VCaP (cell line): ENCODE data around the gene TBC1D22A.

Experiments used
- H3K27ac ChIP-seq: fragments of 450-650 bp; 2 replicates; pipeline ENCODE4 v1.5.1; 2017
- TF ChIP-seq, protein P1 (sequence below): fragments of 450-650 bp; conservative IDR thresholded peaks from 2 replicates; pipeline ENCODE4 v1.5.1; 2017; ENCODE audit warnings: mild to moderate bottlenecking, moderate library complexity

Gene TBC1D22A

DNA sequence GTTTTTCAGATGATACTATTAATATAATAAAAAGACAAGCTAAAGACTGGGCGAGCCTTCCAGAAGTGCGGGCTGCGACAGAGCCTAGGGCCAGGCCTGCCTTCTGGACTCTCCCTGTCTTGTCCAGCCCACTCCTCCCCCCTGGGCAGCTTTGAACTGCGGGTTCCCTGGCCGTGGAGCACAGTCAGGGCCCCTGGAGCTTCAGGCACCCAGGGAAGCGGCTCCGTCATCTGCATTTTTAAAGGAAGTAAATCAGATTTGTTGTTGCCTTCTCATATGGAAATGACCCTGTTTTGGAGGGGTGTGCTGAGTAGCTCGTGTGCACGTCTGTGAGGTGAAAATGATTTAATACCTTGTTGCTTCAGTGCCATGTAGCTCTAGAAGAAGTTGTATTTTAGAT, 265.3 kb downstream of the TBC1D22A start:
- no peak overlapping the region for H3K27ac ChIP-seq
- TF ChIP-seq, protein P1, sequence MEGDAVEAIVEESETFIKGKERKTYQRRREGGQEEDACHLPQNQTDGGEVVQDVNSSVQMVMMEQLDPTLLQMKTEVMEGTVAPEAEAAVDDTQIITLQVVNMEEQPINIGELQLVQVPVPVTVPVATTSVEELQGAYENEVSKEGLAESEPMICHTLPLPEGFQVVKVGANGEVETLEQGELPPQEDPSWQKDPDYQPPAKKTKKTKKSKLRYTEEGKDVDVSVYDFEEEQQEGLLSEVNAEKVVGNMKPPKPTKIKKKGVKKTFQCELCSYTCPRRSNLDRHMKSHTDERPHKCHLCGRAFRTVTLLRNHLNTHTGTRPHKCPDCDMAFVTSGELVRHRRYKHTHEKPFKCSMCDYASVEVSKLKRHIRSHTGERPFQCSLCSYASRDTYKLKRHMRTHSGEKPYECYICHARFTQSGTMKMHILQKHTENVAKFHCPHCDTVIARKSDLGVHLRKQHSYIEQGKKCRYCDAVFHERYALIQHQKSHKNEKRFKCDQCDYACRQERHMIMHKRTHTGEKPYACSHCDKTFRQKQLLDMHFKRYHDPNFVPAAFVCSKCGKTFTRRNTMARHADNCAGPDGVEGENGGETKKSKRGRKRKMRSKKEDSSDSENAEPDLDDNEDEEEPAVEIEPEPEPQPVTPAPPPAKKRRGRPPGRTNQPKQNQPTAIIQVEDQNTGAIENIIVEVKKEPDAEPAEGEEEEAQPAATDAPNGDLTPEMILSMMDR = no peak

DNA sequence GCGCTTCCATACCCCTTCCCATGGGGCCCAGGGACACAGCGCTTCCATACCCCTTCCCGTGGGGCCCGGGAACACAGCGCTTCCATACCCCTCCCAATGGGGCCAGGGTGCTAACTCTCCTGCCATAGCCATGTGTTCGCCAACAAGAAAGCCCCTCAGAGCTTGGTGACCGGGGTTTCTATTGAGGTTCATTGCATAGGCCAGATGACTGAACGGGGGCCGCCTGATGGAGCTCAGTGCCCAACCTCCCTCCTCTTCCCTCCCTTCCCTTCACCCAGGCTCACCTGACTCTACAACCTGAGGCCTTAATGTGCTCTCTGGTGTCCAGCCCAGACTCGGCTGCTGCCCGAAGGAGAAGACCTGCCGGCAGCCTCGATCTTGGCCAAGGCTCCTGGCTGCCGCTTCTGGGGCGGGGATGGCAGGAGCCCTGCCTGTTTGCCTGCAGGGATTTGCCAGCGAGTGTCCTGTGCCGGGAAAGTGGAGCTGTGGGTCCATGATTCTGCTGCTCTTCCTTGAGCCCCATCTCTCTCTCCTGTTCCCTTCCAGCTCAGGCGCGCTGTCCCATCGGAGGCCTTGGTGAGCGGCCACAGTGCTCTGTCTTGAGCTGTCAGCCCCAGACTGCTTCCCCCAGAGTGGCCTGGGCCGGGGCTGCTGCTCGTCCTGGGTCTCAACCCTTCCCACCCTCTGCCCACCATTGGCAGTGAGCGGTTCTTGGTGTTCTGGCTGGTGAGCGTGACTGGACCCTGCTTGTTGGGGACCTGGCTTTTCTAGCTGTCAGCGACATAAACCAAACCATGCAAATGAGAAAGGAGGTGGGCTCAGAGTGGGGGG, 267.0 kb downstream of the TBC1D22A start:
- TF ChIP-seq, protein P1 = no peak
- no peak overlapping the region for H3K27ac ChIP-seq

DNA sequence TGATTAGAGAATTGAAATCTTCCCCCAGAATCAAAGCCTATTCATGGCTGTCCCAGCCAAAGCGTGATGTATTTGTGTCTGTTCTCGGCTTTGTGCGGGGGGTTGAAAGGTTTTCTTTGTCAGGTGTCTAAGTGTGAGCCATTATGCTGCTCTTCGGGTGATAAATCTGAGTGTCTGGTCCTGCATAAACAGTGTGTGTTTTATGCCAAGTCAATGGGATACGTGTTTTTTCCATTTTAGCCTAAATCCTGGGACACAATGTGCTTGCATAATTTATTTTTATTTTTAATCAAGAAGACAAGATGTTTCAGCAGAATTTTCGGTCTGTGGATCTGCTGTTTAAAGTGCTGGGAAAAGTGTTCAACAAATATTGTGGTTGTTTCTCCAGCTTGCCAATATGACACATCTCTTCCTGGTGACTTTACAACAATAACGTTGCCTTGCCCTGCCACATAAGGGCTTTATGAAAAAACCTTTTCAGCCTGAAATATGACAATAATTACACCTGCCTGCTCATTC, 267.8 kb downstream of the TBC1D22A start:
- no peak overlapping the region for H3K27ac ChIP-seq
- TF ChIP-seq, protein P1 = no peak

DNA sequence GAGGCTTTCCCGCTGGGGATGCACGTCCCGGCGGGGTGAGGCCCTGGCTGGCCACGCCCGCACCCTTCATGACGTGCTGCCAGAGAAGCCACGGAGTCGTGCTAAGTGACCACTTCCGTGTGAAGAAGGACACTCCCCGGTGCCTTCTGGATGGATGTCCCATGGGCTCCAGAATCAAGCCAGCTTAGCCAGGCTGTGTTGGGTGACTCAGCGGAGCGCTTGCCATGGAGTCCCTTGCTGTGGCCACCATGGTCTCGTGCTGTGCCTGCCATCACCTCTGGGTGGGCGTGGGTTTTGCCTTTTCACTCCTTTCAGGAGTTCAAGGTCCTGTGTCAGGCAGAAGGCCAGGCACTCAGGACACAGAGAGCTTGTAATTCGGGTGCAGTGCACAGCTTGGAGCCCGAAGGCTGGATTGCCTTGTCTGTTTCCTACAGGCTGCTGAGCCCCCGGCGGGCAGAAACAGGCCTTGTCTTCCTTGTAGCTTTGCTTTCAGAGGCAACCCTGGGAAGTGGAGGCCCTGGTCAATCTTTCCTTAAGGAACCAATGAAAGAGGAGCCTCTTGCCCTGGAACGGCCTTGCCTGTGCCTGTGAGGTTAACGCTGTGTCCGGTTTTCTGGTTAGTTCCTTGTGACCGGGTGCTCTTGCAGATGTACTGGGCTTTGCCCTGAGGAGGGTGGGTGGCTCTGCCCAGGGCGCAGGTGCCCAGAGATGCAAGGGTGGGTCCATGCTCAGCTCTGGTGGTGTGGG, 268.6 kb downstream of the TBC1D22A start:
- TF ChIP-seq, protein P1 = no peak

DNA sequence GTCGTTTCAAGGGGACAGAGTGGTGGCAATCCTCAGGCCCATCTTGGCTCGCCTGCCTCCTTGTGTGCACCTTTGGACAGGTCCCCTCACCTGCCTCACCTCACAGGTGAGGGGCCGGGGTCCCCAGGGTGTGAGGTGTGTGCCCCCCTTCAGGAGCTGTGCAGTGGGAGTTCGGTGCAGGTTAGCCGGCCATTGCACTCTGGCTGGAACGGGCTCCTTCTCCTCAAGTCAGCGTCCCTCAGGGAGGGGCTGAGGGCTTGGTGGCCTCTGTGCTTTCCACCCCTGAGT, 269.1 kb downstream of the TBC1D22A start:
- no peak overlapping the region for H3K27ac ChIP-seq
- TF ChIP-seq, protein P1 = no peak

More for the DNA sequence above, 268.6 kb downstream of the TBC1D22A start:
- H3K27ac ChIP-seq = no peak overlapping the region

DNA sequence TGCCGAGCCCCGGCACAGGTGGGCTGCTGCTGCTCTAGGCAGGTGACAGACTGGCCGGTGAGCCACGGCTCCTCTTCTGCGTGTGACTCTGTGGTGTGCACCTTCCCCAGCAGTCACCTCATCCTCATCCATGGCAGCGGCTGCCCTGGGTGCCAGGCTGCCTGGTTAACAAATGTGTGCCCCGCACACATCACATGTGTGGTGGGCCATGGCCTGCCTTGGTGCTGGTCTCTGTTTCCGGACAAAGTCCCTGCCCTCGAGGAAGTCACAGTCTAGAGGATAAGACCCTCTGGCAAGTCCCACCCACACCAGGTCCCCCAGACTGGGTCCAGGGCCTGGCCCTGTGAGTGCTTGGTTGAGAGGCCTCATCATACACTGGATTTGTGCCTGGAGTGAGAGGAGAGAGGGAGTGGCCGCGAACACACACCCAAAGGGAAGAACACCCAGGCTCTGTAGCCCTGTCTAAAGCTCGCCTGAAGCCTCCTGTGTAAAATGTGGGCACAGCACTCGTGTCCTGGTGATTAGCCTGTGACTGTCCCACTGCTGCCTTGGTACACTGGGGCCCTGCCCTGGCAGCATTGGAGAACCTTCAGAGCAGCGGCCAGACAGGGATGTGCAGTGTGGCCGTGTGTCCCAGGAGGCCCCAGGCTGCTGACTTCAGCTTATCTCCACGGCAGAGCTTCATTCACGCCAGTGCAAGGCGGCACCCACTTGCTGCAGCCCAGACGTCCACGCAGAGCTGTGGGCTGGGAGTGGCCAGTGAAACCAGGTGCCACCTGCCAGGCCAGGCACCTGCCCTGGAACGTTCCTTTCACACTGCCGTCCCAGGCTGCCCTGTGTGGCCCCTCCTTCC, 269.9 kb downstream of the TBC1D22A start:
- H3K27ac ChIP-seq = no peak overlapping the region
- TF ChIP-seq, protein P1 = no peak
